K562 (cell line): ENCODE results near the gene PRRC2A. TPM values are rescaled to one million over a fixed set of nuclear protein-coding genes. Genes with fewer than 3 reads are reported as not detected.
A peak's percentile ranks its signal among the peaks of the same experiment; 100 is the strongest.

Experiments used
- BMI1 ChIP-seq: fragments of 150-350 bp; IDR thresholded peaks from 2 replicates; pipeline ENCODE4 v1.6.1; 2014; ENCODE audit warnings: low read length
- CBX5 ChIP-seq: IDR thresholded peaks from 2 replicates; pipeline ENCODE4 v1.6.1; 2014; ENCODE audit warnings: low read depth, borderline replicate concordance
- E2F3 ChIP-seq: fragments of 250-450 bp; sonication (Bioruptor Pico); IDR thresholded peaks from 2 replicates; pipeline ENCODE4 v1.4.0; 2020; ENCODE audit warnings: mild to moderate bottlenecking
- GATA2 ChIP-seq: sonication (generic); formaldehyde crosslinking; IDR thresholded peaks from 2 replicates; pipeline ENCODE4 v1.4.0; 2020; ENCODE audit warnings: mild to moderate bottlenecking, missing genetic modification reagents
- GTF2B ChIP-seq: IDR thresholded peaks from 2 replicates; pipeline ENCODE4 v1.6.1; 2011; ENCODE audit not compliant: insufficient read length; ENCODE audit errors: extremely low read depth
- HDAC6 ChIP-seq: IDR thresholded peaks from 2 replicates; pipeline ENCODE4 v1.6.1; 2012; ENCODE audit warnings: low read depth, mild to moderate bottlenecking, control low read depth, inconsistent platforms, low read length, moderate library complexity
- HDAC8 ChIP-seq: fragments of 450-650 bp; IDR thresholded peaks from 2 replicates; pipeline ENCODE4 v1.6.1; 2016; ENCODE audit warnings: mild to moderate bottlenecking, missing genetic modification characterization, moderate library complexity, missing compliant biosample characterization
- JUND ChIP-seq, 2 experiments: IDR thresholded peaks; 2 replicates in 1 of 2; 3 replicates in 1 of 2; pipeline ENCODE4 v1.6.1; 2011; ENCODE audit warnings: borderline replicate concordance in 2 of 2, low read depth in 2 of 2, low read length in 2 of 2, improper control_type of control experiment in 1 of 2, missing biosample characterization in 1 of 2, missing genetic modification characterization in 1 of 2, missing genetic modification reagents in 1 of 2
- L3MBTL2 ChIP-seq: fragments of 450-650 bp; IDR thresholded peaks from 2 replicates; pipeline ENCODE4 v1.6.1; 2016; ENCODE audit warnings: mild to moderate bottlenecking, moderate library complexity
- SAFB ChIP-seq: fragments of 200-400 bp; formaldehyde crosslinking; IDR thresholded peaks from 2 replicates; pipeline ENCODE4 v1.6.1; 2017; ENCODE audit warnings: low read depth, low read length, borderline replicate concordance
- SMAD1 ChIP-seq: fragments of 150-350 bp; IDR thresholded peaks from 2 replicates; pipeline ENCODE4 v1.6.1; 2014; ENCODE audit warnings: low read length, low read depth; ENCODE audit not compliant: partially characterized antibody
- TBP ChIP-seq: optimal IDR thresholded peaks from 2 replicates; pipeline ENCODE3; 2011; ENCODE audit warnings: low read depth, low read length, improper control_type of control experiment
- ZBTB1 ChIP-seq: sonication (generic); formaldehyde crosslinking; IDR thresholded peaks from 2 replicates; pipeline ENCODE4 v1.8.1; 2023; ENCODE audit warnings: missing genetic modification reagents, low read depth, mild to moderate bottlenecking, borderline replicate concordance
- ZBTB2 ChIP-seq: fragments of 450-650 bp; IDR thresholded peaks from 2 replicates; pipeline ENCODE4 v1.6.1; 2016; ENCODE audit warnings: antibody characterized with exemption
- ZBTB7A ChIP-seq: IDR thresholded peaks from 2 replicates; pipeline ENCODE4 v1.6.1; 2011; ENCODE audit warnings: low read depth, mild to moderate bottlenecking, low read length, moderate library complexity, borderline replicate concordance; ENCODE audit not compliant: control insufficient read depth
- ZNF584 ChIP-seq: fragments of 200-800 bp; sonication (Bioruptor generic); IDR thresholded peaks from 2 replicates; pipeline ENCODE4 v1.6.1; 2016; ENCODE audit warnings: low read depth, mild to moderate bottlenecking, missing genetic modification characterization, missing compliant biosample characterization
- ZNF589 ChIP-seq: fragments of 200-800 bp; sonication (Bioruptor generic); IDR thresholded peaks from 2 replicates; pipeline ENCODE4 v1.6.1; 2016; ENCODE audit warnings: low read depth, missing genetic modification characterization, missing compliant biosample characterization
- ZSCAN29 ChIP-seq: fragments of 450-650 bp; IDR thresholded peaks from 2 replicates; pipeline ENCODE4 v1.6.1; 2017
- polyA plus RNA-seq, 8 experiments: library from polyadenylated mRNA; depleted of rRNA in 4 of 8; stranded (reverse) in 5 of 8; unstranded in 3 of 8; fragments of >200 nt; fragmentation: Nextera tagmentation in 2 of 8; fragmentation: Illumina TruSeq in 1 of 8; extraction: Ambion mirVana in 2 of 8; extraction: Trizol in 1 of 8; gene quantifications; 2 replicates each; pipeline versions ENCODE4 v1.2.1 to v1.2.3, GENCODE V29; 2011 to 2014; ENCODE audit warnings: inconsistent platforms in 1 of 8, missing spikeins in 1 of 8
- total RNA-seq, 7 experiments: library from RNA; depleted of rRNA in 6 of 7; stranded (reverse); fragments of >200 nt in 6 of 7; fragmentation: Illumina TruSeq in 2 of 7; extraction: Trizol in 2 of 7; gene quantifications; 2 replicates each; pipeline versions ENCODE4 v1.2.1 to v1.2.3, GENCODE V29; 2011 to 2021; ENCODE audit warnings: low replicate concordance in 1 of 7
- TF ChIP-seq, protein P1 (sequence below), 3 experiments: IDR thresholded peaks in 2 of 3; conservative IDR thresholded peaks in 1 of 3; 2 replicates each; pipeline ENCODE4 v1.5.1; 2011 to 2012; ENCODE audit warnings: low read length in 3 of 3, mild to moderate bottlenecking in 3 of 3, control low read depth in 2 of 3, improper control_type of control experiment in 1 of 3, inconsistent platforms in 1 of 3, low read depth in 1 of 3, mixed read lengths in 1 of 3, moderate library complexity in 1 of 3; ENCODE audit not compliant: insufficient read depth in 2 of 3
- TF ChIP-seq, protein P2 (sequence below), 2 experiments: fragments of 450-650 bp in 1 of 2; sonication (generic) in 1 of 2; formaldehyde crosslinking; conservative IDR thresholded peaks; 2 replicates each; pipeline versions ENCODE4 v1.4.0 to v1.8.1; 2020 to 2022; ENCODE audit warnings: mild to moderate bottlenecking in 1 of 2, missing genetic modification reagents in 1 of 2

PRRC2A gene
- total and polyA plus RNA-seq, 9 of the 15 experiments (the other 6 are each of a cell fraction or from before 2014, with no cell fraction given): 1.0 to 332 (median 63.0) TPM

DNA sequence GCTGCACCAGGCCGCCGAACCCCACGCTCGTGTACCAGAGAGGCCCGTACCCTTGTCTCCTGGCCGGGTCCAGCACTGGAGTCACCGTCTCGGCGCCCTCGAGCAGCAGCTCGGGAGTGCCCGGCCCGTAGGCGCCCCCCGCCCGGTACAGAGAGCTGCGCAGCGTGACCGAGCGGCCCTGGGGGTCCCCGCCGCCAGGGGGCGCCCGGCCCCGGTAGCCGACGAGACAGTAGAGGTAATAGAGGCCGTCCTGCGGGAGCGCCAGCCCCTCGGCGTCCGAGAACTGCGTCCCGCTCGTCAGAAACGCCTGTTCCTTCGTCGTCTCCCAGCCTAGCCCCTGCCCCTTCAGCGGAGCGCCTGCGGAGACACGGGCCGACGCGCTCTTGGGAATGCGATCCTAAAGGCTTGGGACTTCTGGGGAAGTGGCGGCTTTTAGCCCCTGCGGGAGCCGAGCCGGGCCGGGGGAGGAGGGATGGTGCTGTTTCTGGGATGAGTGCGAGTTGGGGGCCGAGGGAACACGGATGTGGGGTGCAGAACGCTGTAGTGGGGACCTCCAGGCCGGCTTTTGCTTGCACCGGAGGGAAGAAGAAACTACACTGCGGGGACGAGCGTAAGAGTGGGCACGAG lies 39.6 kb upstream of the PRRC2A start (continued):
- TF ChIP-seq ZBTB2 (peak; percentile 73; the same call in 1 of the 2 replicates), SMAD1 (no peak), HDAC8 (tag) (no peak), ZNF589 (CRISPR knock-in tag) (0 out of 2 replicates have a peak, but pooled peaks have one; percentile 54), BMI1 (no peak), L3MBTL2 (peak; percentile 90), ZSCAN29 (0 out of 2 replicates have a peak, but pooled peaks have one; percentile 34), HDAC6 (no peak), SAFB (peak; percentile 94), E2F3 (0 out of 2 replicates have a peak, but pooled peaks have one; percentile 5), GATA2 (CRISPR knock-in tag) (no peak), ZBTB1 (CRISPR knock-in tag) (no peak), GTF2B (no peak), ZNF584 (CRISPR knock-in tag) (peak; percentile 23; the same call in 1 of the 2 replicates), JUND (IDR thresholded peaks at IDR 0.05; ENCODE audit: borderline replicate concordance, low read depth, low read length) (peak; percentile 77), JUND (tag; IDR thresholded peaks at IDR 0.05; ENCODE audit: borderline replicate concordance, low read depth, low read length) (no peak), ZBTB7A (peak; percentile 100), CBX5 (peak; percentile 28; the same call in 1 of the 2 replicates), TBP (peak; percentile 80)
- TF ChIP-seq, protein P1, sequence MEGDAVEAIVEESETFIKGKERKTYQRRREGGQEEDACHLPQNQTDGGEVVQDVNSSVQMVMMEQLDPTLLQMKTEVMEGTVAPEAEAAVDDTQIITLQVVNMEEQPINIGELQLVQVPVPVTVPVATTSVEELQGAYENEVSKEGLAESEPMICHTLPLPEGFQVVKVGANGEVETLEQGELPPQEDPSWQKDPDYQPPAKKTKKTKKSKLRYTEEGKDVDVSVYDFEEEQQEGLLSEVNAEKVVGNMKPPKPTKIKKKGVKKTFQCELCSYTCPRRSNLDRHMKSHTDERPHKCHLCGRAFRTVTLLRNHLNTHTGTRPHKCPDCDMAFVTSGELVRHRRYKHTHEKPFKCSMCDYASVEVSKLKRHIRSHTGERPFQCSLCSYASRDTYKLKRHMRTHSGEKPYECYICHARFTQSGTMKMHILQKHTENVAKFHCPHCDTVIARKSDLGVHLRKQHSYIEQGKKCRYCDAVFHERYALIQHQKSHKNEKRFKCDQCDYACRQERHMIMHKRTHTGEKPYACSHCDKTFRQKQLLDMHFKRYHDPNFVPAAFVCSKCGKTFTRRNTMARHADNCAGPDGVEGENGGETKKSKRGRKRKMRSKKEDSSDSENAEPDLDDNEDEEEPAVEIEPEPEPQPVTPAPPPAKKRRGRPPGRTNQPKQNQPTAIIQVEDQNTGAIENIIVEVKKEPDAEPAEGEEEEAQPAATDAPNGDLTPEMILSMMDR (IDR thresholded peaks at IDR 0.05 in 2 of 3, conservative IDR thresholded peaks at IDR 0.05 in 1 of 3; ENCODE audit: insufficient read depth in 2 of 3, low read depth in 1 of 3, low read length in 3 of 3): peak; percentile 98 to 99 (median 98)
- TF ChIP-seq, protein P2, sequence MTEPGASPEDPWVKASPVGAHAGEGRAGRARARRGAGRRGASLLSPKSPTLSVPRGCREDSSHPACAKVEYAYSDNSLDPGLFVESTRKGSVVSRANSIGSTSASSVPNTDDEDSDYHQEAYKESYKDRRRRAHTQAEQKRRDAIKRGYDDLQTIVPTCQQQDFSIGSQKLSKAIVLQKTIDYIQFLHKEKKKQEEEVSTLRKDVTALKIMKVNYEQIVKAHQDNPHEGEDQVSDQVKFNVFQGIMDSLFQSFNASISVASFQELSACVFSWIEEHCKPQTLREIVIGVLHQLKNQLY (CRISPR knock-in tag; conservative IDR thresholded peaks at IDR 0.05): no peak
